Measurements from ENCODE around the gene ERCC3.

DNA sequence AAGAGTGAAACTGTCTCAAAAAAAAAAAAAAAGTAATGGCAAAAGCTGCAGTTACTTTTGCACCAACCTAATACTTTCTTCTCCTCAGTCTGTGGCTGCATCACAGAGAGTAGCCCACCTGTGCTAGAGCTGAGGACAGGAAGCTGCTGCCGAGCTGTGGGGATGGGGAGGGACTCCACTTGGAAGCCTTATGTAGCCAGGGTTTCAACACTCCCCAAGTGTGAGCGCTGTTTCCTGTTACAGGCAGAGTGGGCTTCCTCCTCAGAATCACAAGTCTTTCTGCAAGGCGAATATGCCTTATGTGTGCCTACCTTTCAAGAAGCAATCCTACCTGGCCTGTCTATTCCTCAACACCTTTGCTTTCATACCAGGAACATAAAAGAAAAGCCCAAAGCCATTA is 37.6 kb downstream of the ERCC3 start:
- TF ChIP-seq CTCF (IDR thresholded peaks at IDR 0.05) (no peak), GABPA (IDR thresholded peaks at IDR 0.05; ENCODE audit: low read depth) (no peak), EP300 (IDR thresholded peaks at IDR 0.05; ENCODE audit: borderline replicate concordance in 1 of 2, low read depth in 1 of 2, low read length in 1 of 2) (no peak), MEF2A (IDR thresholded peaks at IDR 0.05; ENCODE audit: borderline replicate concordance, low read depth) (no peak)
- TF ChIP-seq, protein P1, sequence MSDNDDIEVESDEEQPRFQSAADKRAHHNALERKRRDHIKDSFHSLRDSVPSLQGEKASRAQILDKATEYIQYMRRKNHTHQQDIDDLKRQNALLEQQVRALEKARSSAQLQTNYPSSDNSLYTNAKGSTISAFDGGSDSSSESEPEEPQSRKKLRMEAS (IDR thresholded peaks at IDR 0.05; ENCODE audit: low read depth): no peak
